Keratinocyte (primary cell): Measurements from ENCODE around the gene ZNF236. TPM values are rescaled to one million over a fixed set of nuclear protein-coding genes. Genes with fewer than 3 reads are reported as not detected.

Experiments
- DNase-seq: peaks from one replicate; pipeline ENCODE4 v3.0.0-alpha.2; 2011; ENCODE audit warnings: low read depth, missing footprints, low spot score
- FAIRE-seq: peaks from 2 replicates; lab custom pipeline; 2011; peaks lifted over from hg19 to GRCh38; lab: Jason Lieb, UNC
- H2AFZ ChIP-seq: 2 replicates; pipeline ENCODE4 v1.6.0; 2012; ENCODE audit warnings: low read length, control low read depth, inconsistent platforms; ENCODE audit not compliant: control insufficient read depth
- H3K27ac ChIP-seq: 2 replicates; pipeline ENCODE4 v1.5.1; 2011; ENCODE audit warnings: low read length; ENCODE audit not compliant: control insufficient read depth, insufficient read depth
- H3K27me3 ChIP-seq: 3 replicates; pipeline ENCODE4 v1.6.0; 2011; ENCODE audit warnings: low read length; ENCODE audit not compliant: control insufficient read depth, insufficient read depth; ENCODE audit errors: extremely low read depth
- H3K36me3 ChIP-seq, 2 experiments: 2 replicates in 1 of 2; 3 replicates in 1 of 2; pipeline ENCODE4 v1.5.1; 2011; ENCODE audit warnings: low read length in 2 of 2, mild to moderate bottlenecking in 1 of 2; ENCODE audit not compliant: control insufficient read depth in 2 of 2, insufficient read depth in 2 of 2; ENCODE audit errors: extremely low read depth in 1 of 2
- H3K4me1 ChIP-seq: 3 replicates; pipeline ENCODE4 v1.5.1; 2011; ENCODE audit warnings: low read length; ENCODE audit not compliant: control insufficient read depth, insufficient read depth; ENCODE audit errors: extremely low read depth
- H3K4me2 ChIP-seq: 3 replicates; pipeline ENCODE4 v1.6.0; 2011; ENCODE audit warnings: low read depth, low read length; ENCODE audit not compliant: control insufficient read depth, insufficient read depth; ENCODE audit errors: extremely low read depth
- H3K4me3 ChIP-seq, 3 experiments: fragments of 200-600 bp in 1 of 3; sonication (generic) in 1 of 3; 2 replicates in 2 of 3; 3 replicates in 1 of 3; pipeline ENCODE4 v1.5.1; 2011 to 2016; ENCODE audit warnings: low read length in 3 of 3, mild to moderate bottlenecking in 3 of 3, control low read depth in 2 of 3, inconsistent platforms in 1 of 3, low read depth in 1 of 3, mixed read lengths in 1 of 3, mixed run types in 1 of 3, moderate library complexity in 1 of 3; ENCODE audit not compliant: control insufficient read depth in 2 of 3, insufficient read depth in 2 of 3; ENCODE audit errors: extremely low read depth in 1 of 3
- H3K79me2 ChIP-seq: 2 replicates; pipeline ENCODE4 v1.6.0; 2012; ENCODE audit warnings: low read length; ENCODE audit not compliant: control insufficient read depth, insufficient read depth
- H3K9ac ChIP-seq: 3 replicates; pipeline ENCODE4 v1.6.0; 2011; ENCODE audit warnings: low read length; ENCODE audit not compliant: control insufficient read depth, insufficient read depth; ENCODE audit errors: extremely low read depth
- H3K9me1 ChIP-seq: 3 replicates; pipeline ENCODE4 v1.6.0; 2011; ENCODE audit warnings: low read length; ENCODE audit not compliant: control insufficient read depth, insufficient read depth; ENCODE audit errors: extremely low read depth
- H3K9me3 ChIP-seq: 2 replicates; pipeline ENCODE4 v1.5.1; 2012; ENCODE audit warnings: low read depth, low read length; ENCODE audit not compliant: control insufficient read depth
- H4K20me1 ChIP-seq: 3 replicates; pipeline ENCODE4 v1.6.0; 2011; ENCODE audit warnings: low read length; ENCODE audit not compliant: control insufficient read depth, insufficient read depth; ENCODE audit errors: extremely low read depth
- EZH2 ChIP-seq: IDR thresholded peaks from one replicate; pipeline ENCODE4 v1.6.1; 2012; ENCODE audit warnings: inconsistent platforms, mild to moderate bottlenecking, low read length, moderate library complexity
- dilution Hi-C: fragments of 300-500 bp; cut with MboI; formaldehyde crosslinking; loops from one replicate; pipeline ENCODE4 v1.7.0; 2020; ENCODE audit warnings: low sequenced_read_pairs; ENCODE audit not compliant: extremely low pct_ligation_motif_present
- polyA plus RNA-seq, 5 experiments: library from polyadenylated mRNA; depleted of rRNA in 3 of 5; stranded (reverse) in 3 of 5; stranded (forward) in 1 of 5; unstranded in 1 of 5; fragments of >200 nt; gene quantifications; 1 replicate in 1 of 5; 2 replicates in 3 of 5; 3 replicates in 1 of 5; pipeline versions ENCODE4 v1.2.1 to v1.2.3, GENCODE V29; 2011 to 2012; ENCODE audit warnings: missing spikeins in 2 of 5, low read depth in 1 of 5, low replicate concordance in 1 of 5
- TF ChIP-seq, protein P1 (sequence below), 3 experiments: IDR thresholded peaks in 1 of 3; conservative IDR thresholded peaks in 1 of 3; optimal IDR thresholded peaks in 1 of 3; 2 replicates in 2 of 3; 3 replicates in 1 of 3; pipeline versions ENCODE3 to v1.5.1; 2011; ENCODE audit warnings: low read length in 3 of 3, mild to moderate bottlenecking in 3 of 3, moderate library complexity in 2 of 3, control low read depth in 1 of 3, inconsistent platforms in 1 of 3; ENCODE audit not compliant: insufficient read depth in 2 of 3; ENCODE audit errors: extremely low read depth in 1 of 3

Gene ZNF236
- polyA plus RNA-seq, 1 donor (not counting 4 experiments of a cell fraction or from before 2014, with no cell fraction given), result 4.5 TPM

DNA sequence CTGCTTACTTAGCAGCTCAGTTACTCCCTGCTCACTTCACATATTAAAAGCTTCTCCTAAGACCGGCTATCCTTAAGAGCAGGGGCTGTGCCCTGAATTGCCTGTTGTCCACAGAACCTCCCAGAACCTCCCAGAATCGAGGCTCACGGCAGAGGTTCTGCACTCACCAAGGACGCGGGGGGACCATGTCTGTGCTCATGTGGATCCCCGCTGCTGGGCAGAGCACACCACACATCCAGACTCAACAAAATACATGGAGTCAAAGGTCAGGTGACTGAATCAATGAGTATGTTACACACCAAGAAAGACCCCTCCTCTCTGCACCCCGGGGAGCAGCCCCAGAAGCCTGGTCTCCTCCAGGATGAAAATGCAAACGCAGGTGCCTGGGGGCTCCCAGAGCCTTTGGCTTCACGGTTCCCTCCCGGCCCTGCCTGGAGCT lies 161.3 kb downstream of the ZNF236 start:
- H3K27me3 ChIP-seq, result no peaks in the 10 kb centered on the region
- no peaks in the 10 kb centered on the region for H4K20me1 ChIP-seq
- no peak overlapping the region for H3K27ac ChIP-seq
- no peaks in the 10 kb centered on the region for H3K9me3 ChIP-seq
- H3K9ac ChIP-seq, result no peak overlapping the region
- dilution Hi-C loops, result no loop called here
- FAIRE-seq, result no peak
- H3K79me2 ChIP-seq, result no peaks in the 10 kb centered on the region
- H3K4me3 ChIP-seq, result no peak overlapping the region
- peaks cover 3% of the 10 kb centered on the region for H3K4me1 ChIP-seq
- TF ChIP-seq EZH2, result no peak
- TF ChIP-seq, protein P1, sequence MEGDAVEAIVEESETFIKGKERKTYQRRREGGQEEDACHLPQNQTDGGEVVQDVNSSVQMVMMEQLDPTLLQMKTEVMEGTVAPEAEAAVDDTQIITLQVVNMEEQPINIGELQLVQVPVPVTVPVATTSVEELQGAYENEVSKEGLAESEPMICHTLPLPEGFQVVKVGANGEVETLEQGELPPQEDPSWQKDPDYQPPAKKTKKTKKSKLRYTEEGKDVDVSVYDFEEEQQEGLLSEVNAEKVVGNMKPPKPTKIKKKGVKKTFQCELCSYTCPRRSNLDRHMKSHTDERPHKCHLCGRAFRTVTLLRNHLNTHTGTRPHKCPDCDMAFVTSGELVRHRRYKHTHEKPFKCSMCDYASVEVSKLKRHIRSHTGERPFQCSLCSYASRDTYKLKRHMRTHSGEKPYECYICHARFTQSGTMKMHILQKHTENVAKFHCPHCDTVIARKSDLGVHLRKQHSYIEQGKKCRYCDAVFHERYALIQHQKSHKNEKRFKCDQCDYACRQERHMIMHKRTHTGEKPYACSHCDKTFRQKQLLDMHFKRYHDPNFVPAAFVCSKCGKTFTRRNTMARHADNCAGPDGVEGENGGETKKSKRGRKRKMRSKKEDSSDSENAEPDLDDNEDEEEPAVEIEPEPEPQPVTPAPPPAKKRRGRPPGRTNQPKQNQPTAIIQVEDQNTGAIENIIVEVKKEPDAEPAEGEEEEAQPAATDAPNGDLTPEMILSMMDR (optimal IDR thresholded peaks at IDR 0.05 in 1 of 3, IDR thresholded peaks at IDR 0.05 in 1 of 3, conservative IDR thresholded peaks at IDR 0.05 in 1 of 3; ENCODE audit: extremely low read depth in 1 of 3, insufficient read depth in 2 of 3, low read length in 3 of 3), result no peak
- H3K36me3 ChIP-seq, result no peaks in the 10 kb centered on the region
- no peak overlapping the region for H3K4me2 ChIP-seq
- H2AFZ ChIP-seq, result no peak overlapping the region
- no peak for DNase-seq
- H3K9me1 ChIP-seq, result no peaks in the 10 kb centered on the region

DNA sequence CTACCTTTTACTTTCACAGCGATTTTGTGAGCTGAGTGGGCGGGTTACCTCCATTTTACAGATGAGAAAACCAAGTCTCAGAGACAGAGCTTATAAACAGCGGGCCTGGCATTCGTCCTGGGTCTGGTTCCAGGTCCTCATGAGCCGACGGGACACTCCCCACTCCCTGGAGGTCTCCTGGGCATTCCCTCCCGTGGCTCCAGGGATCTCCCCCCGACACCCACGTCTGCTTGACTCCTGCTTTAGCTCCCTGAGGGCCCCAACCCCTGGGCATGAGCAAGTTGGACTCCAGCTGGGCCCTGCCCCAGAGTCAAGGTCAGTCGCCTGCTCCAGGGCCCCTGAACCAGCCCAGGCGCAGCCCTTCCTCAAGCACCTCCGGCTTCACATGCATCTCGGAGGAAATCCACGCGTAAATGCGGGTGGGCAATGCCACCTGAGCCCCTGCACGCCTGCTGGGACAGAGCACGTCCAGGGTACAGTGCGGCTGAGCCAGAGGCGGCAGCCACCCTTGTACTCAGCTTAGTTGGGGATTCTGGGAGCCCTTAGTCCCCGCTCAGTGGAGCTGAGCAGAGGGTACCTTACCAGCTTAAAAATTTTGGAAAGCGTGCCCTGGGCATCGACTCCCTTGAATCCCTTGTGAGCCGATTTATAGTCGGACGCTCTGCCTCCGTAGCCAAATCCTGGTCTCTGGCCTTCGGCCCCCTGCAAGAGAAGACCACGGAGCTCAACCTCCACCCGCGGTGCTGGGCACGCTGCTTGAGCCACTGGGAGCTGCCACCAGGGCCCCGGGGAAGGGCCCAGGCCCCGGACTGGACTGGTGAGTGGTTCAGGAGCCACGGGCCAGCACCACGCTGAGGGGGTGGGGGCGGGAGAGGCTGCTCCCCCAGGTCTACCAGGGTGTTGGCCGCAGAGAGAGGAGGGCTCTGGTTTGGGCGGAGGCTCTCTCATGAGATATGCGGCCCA lies 162.1 kb downstream of the ZNF236 start:
- H3K79me2 ChIP-seq, result no peaks in the 10 kb centered on the region
- no peaks in the 10 kb centered on the region for H3K9me1 ChIP-seq
- DNase-seq, result no peak
- no peak for FAIRE-seq
- H4K20me1 ChIP-seq, result no peaks in the 10 kb centered on the region
- H3K4me1 ChIP-seq, result peaks cover 3% of the 10 kb centered on the region
- TF ChIP-seq, protein P1 (optimal IDR thresholded peaks at IDR 0.05 in 1 of 3, IDR thresholded peaks at IDR 0.05 in 1 of 3, conservative IDR thresholded peaks at IDR 0.05 in 1 of 3; ENCODE audit: extremely low read depth in 1 of 3, insufficient read depth in 2 of 3, low read length in 3 of 3), result no peak
- no peak for TF ChIP-seq EZH2
- dilution Hi-C loops, result no loop called here
- no peaks in the 10 kb centered on the region for H3K9me3 ChIP-seq
- no peaks in the 10 kb centered on the region for H3K27me3 ChIP-seq
- H3K4me3 ChIP-seq, result no peak overlapping the region
- no peaks in the 10 kb centered on the region for H3K36me3 ChIP-seq
- no peak overlapping the region for H2AFZ ChIP-seq
- no peak overlapping the region for H3K4me2 ChIP-seq
- no peak overlapping the region for H3K9ac ChIP-seq
- no peak overlapping the region for H3K27ac ChIP-seq
